Stimulated activated CD4-positive, alpha-beta T cell treated with anti-CD3 and anti-CD28 coated beads, Interleukin-15, amount 100 ng/mL, for 1 hour (primary cell): Measurements from ENCODE around the gene LIN7B.
"Not testable (repeated sequence)": the region's sequence is repeated elsewhere in the genome, so short reads cannot be mapped to it uniquely, and the experiment has no call there.

Experiments used
- DNase-seq, 2 donors: peaks; one replicate each; pipeline ENCODE4 v3.0.0-alpha.2; 2020; ENCODE audit warnings: low read depth in 1 of 2, low spot score in 1 of 2

Gene LIN7B, protein sequence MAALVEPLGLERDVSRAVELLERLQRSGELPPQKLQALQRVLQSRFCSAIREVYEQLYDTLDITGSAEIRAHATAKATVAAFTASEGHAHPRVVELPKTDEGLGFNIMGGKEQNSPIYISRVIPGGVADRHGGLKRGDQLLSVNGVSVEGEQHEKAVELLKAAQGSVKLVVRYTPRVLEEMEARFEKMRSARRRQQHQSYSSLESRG

DNA sequence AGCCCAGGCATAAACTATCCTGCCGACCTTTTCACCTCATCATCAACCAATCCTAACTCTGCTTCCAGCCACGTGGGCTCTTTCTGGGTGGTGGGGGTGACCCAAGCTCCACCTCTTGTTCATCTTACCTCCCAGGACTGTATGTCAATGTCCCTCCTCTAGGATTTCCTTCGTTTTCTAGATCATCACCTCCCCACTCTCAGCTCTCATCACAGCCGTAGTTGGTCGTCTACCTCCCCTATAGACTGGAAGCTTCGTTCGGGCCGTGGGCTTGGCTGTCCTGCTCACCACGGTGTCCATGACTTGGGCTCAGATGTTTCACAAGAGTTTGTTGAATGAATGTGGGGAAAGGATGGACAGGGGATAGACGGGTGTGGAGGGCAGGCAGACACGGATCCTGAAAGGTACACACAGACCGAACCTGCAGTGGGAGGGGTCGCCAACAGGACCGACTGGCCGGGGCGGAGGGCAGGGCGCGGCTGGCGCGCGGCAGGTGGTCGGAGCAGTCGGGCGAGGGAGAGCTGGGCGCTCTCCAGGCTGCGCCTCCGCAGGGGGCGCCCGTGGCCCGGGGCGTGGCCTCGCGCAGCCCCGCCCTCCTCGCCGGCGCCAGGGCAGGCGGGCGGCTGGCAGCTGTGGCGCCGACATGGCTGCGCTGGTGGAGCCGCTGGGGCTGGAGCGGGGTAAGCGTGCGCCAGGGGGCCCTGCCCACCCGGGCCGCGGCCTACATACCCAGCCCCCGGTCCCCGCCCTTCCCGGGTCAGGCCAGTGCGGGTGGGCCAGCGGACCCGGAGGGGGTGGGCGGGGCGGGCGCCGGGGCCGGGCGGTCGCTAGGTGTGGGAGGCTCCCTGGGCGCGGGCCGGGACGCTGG, at the start of gene LIN7B:
Gene LIN7B (plus strand): TSS at position 609 of the 868 bp plus-strand sequence. CDS start 35 bp downstream, at position 644.
- DNase-seq = peak; percentile 66 to 72

DNA sequence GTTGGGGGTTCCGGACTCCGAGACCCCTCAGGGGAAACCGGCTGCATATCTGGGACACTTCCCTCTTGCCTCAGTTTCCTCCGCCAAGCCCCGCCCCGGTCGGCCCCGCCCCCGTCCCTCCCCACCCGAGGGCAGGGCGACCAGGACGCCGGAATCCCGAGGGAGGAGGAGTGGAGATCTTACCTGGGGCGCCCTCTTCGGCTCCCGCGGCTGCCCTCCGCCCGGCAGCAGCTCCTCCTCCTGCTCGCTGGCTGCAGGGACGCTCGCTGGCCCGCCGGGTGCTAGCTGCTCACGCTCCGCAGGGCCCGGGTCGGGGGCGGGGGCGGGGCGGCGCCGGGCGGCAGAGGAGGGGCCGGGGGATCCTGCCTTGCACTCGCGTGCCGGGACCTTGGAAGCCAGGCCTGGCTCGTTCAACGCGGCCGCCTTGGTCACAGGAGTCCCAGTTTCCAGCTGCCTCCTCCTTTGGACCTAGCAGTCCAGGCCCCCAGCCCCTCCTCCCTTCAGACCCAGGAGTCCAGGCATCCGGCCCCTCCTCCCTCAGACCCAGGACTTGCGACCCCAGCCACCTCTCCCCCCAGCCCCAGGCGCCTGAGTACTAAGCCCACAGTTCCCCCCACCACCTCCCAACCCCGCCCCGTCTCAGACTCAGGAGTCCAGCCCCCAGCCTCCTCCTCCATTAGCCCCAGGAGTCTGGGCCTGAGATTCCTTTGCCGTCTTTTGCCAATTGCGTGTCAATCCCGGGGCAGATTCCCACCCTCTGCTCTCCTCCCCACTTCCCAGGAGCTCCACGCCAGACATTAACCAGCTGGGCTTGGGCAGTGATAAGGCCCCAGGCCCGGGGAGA, 49.2 kb upstream of the LIN7B start, which contains the start of gene NTF4:
Gene NTF4 (minus strand): TSS at position 51 of the 844 bp plus-strand sequence. CDS start 2,821 bp downstream, outside the sequence.
- no peak for DNase-seq

GRCh38 chr19:49065905-49066512, 48.2 kb upstream of the LIN7B start:
- no peak for DNase-seq

DNA sequence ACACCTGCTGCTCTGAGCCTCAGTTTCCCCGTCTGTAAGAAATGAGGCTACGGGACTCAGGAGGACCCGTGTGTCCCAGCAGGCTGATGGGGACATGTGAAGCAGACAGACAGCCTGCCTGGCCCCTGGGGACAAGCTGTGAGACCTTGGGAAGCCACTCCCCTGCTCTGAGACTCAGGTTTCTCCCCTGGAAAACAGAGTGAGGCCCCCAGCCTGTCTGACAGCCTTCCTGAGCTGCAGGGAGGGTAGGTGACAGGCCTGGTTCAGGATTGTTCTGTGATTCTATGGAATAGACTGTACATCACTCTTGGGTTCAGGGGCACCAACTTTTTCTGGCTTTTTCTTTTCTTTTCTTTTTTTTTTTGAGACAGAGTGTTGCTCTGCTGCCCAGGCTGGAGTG, 46.6 kb upstream of the LIN7B start:
- DNase-seq = no peak

- no peak for DNase-seq
Measured at GRCh38 chr19:49069026-49069425, 45.1 kb upstream of the LIN7B start.

GRCh38 chr19:49070416-49070815, 43.8 kb upstream of the LIN7B start:
- DNase-seq = no peak

- no peak for DNase-seq
Measured at GRCh38 chr19:49071860-49072547, 42.2 kb upstream of the LIN7B start.

GRCh38 chr19:49073514-49074378, 40.4 kb upstream of the LIN7B start:
- no peak for DNase-seq

GRCh38 chr19:49074869-49075268, 39.3 kb upstream of the LIN7B start:
- not testable (repeated sequence) for DNase-seq

DNA sequence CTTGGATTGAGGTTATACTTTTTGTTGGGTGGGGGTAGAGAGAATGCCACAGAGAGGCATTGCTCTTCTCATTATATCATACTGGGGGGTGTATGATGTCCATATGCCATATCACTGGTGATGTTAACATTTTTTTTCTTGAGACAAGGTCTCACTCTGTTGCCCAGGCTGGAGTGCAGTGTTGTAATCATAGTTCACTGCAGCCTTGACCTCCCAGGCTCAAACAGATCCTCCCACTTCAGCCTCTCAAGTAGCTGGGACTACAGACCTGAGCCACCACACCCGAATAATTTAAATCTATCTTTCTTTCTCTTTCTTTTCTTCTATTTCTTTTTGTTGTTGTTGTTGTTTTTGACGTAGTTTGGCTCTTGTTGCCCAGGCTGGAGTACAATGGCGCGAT, 33.8 kb upstream of the LIN7B start:
- DNase-seq = no peak

- DNase-seq = no peak
Measured at GRCh38 chr19:49081273-49081672, 32.9 kb upstream of the LIN7B start.

- no peak for DNase-seq
Measured at GRCh38 chr19:49084206-49085019, 29.8 kb upstream of the LIN7B start.

GRCh38 chr19:49085020-49085867, 28.9 kb upstream of the LIN7B start, which contains the start of gene SNRNP70:
SNRNP70 (plus strand) TSS chr19:49085451; CDS start chr19:49086415, 964 bp downstream.
- peak; percentile 98 to 99 for DNase-seq

DNA sequence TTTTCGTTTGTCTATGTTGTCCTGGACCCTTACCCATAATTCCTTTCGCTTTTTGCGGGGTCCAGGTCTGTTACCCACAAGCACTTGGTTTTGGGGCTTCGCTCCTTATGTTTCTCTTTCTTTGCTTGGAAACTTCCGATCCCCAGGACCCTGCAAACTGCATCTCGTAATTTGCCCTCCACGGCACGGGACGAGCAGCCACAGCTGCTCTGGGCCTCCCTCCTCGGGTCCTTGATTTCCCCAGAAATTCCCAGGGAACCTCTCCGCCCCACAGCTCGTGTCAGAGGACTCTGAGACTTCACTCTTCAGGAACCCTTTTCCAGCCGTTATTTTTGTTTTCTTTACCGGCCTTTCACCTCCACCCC, 28.3 kb upstream of the LIN7B start:
- no peak for DNase-seq

GRCh38 chr19:49086296-49086695, 27.9 kb upstream of the LIN7B start:
- DNase-seq = no peak

- no peak for DNase-seq
Measured at GRCh38 chr19:49091391-49092038, 22.7 kb upstream of the LIN7B start.

DNA sequence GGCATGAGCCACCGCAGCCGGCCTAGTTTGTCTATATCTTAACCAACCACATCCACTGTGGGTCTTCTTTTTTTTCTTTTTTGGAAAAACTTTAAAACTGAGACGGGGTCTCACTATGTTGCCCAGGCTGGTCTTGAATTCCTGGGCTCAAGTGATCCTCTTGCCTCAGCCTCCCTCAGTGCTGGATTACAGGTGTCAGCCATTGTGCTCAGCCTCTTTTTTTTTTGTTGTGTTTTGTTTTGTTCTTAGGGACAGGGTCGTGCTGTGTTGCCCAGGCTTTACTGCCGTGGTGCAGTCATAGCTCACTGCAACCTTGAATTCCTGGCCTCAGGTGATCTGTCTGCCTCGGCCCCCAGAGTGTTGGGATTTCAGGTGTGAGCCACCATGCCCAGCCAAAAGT, 21.5 kb upstream of the LIN7B start:
- DNase-seq = no peak
